ENCODE data around the gene ZNF600. TPM values are rescaled to one million over a fixed set of nuclear protein-coding genes. Genes with fewer than 3 reads are reported as not detected.
"Not testable (repeated sequence)": the region's sequence is repeated elsewhere in the genome, so short reads cannot be mapped to it uniquely, and the experiment has no call there.

The ZNF600 gene
- total RNA-seq, 4 donors from 2014 or later = 0.72 to 3.7 (median 1.1) TPM

GRCh38 chr19:52735734-52736133, 50.9 kb downstream of the ZNF600 start:
- H3K4me3 ChIP-seq = peak overlapping the region; percentile 72 to 95 (median 78)

GRCh38 chr19:52734893-52735661, 51.5 kb downstream of the ZNF600 start, which contains the start of gene ZNF611:
Gene ZNF611 (minus strand): TSS chr19:52735044. CDS start chr19:52715894, 19,150 bp downstream.
- no peaks in the 10 kb centered on the region for H3K9me3 ChIP-seq
- H3K36me3 ChIP-seq = no peaks in the 10 kb centered on the region
- peak in 4 of 5 experiments; percentile 76 to 83 (median 79) for TF ChIP-seq CTCF (IDR thresholded peaks at IDR 0.05 in 4 of 5, conservative IDR thresholded peaks at IDR 0.05 in 1 of 5)
- TF ChIP-seq POLR2A (IDR thresholded peaks at IDR 0.05) = peak; percentile 67 to 75
- H3K27ac ChIP-seq = peak within 1 kb of the TSS; percentile 73 to 85 (median 80)
- peaks cover 3 to 10% of the 10 kb centered on the region in 2 donors for H3K4me1 ChIP-seq
- intact Hi-C loops (cut with DNase I; ENCODE audit: low total_unique reads) = loop anchor here (1.0 to 10.0 kb wide), 4 partner anchors 43 to 490 kb away; partner anchors contain the start of genes ZNF320 and ZNF600
- peak; percentile 93 to 95 for DNase-seq
- H3K27me3 ChIP-seq = no peaks in the 10 kb centered on the region
- H3K4me3 ChIP-seq = peak within 1 kb of the TSS; percentile 72 to 95 (median 78)
- ATAC-seq = peak; percentile 96 to 97
- in situ Hi-C loops (cut with MboI; ENCODE audit: low sequenced_read_pairs in 4 of 4) = loop anchor here in 2 of 4 donors (25.0 kb wide), 1 partner anchor 473 kb away; the partner anchor contains the start of gene ZNF766 (in 2 of the 2)

More at GRCh38 chr19:52735734-52736133, 50.9 kb downstream of the ZNF600 start:
- Histone ChIP-seq H3K4me1 (peaks cover 3 to 10% of the 10 kb centered on the region in 2 donors), H3K27me3 (no peaks in the 10 kb centered on the region), H3K27ac (peak overlapping the region; percentile 73 to 85 (median 80)), H3K36me3 (no peaks in the 10 kb centered on the region), H3K9me3 (no peaks in the 10 kb centered on the region)
- intact Hi-C loops (cut with DNase I; ENCODE audit: low total_unique reads) (loop anchor here (1.0 to 10.0 kb wide), 4 partner anchors 43 to 491 kb away; partner anchors contain the start of genes ZNF320 and ZNF600), in situ Hi-C loops (cut with MboI; ENCODE audit: low sequenced_read_pairs in 4 of 4) (loop anchor here in 2 of 4 donors (25.0 kb wide), 1 partner anchor 473 kb away; the partner anchor contains the start of gene ZNF766 (in 2 of the 2))
- DNase-seq = peak; percentile 15 to 52
- ATAC-seq = peak; percentile 46 to 59
- no peak for TF ChIP-seq CTCF (IDR thresholded peaks at IDR 0.05 in 4 of 5, conservative IDR thresholded peaks at IDR 0.05 in 1 of 5)
- no peak for TF ChIP-seq POLR2A (IDR thresholded peaks at IDR 0.05)

GRCh38 chr19:52734331-52734892, 52.2 kb downstream of the ZNF600 start:
- Histone ChIP-seq H3K4me3 (peak overlapping the region; percentile 72 to 95 (median 78)), H3K27ac (peak overlapping the region; percentile 73 to 85 (median 80)), H3K4me1 (peaks cover 3 to 10% of the 10 kb centered on the region in 2 donors), H3K36me3 (no peaks in the 10 kb centered on the region), H3K9me3 (no peaks in the 10 kb centered on the region), H3K27me3 (no peaks in the 10 kb centered on the region)
- DNase-seq = no peak
- intact Hi-C loops (cut with DNase I; ENCODE audit: low total_unique reads) = loop anchor here (10.0 kb wide), 1 partner anchor 490 kb away; no protein-coding TSS in a partner anchor
- in situ Hi-C loops (cut with MboI; ENCODE audit: low sequenced_read_pairs in 4 of 4) = loop anchor here in 2 of 4 donors (25.0 kb wide), 1 partner anchor 472 kb away; the partner anchor contains the start of gene ZNF766 (in 2 of the 2)
- TF ChIP-seq POLR2A (IDR thresholded peaks at IDR 0.05) (no peak), CTCF (IDR thresholded peaks at IDR 0.05 in 4 of 5, conservative IDR thresholded peaks at IDR 0.05 in 1 of 5) (no peak)
- peak; percentile 18 to 23 for ATAC-seq

GRCh38 chr19:52726051-52726450, 60.5 kb downstream of the ZNF600 start:
- H3K27ac ChIP-seq; H3K9me3 ChIP-seq; DNase-seq; H3K4me1 ChIP-seq; H3K27me3 ChIP-seq; intact Hi-C loops (cut with DNase I; ENCODE audit: low total_unique reads); H3K4me3 ChIP-seq; ATAC-seq: not testable (repeated sequence)
- H3K36me3 ChIP-seq = peaks cover 0 to 27% of the 10 kb centered on the region in 2 donors
- in situ Hi-C loops (cut with MboI; ENCODE audit: low sequenced_read_pairs in 4 of 4) = loop anchor here in 2 of 4 donors (25.0 kb wide), 1 partner anchor 464 kb away; the partner anchor contains the start of gene ZNF766 (in 2 of the 2)

Measured in gastrocnemius medialis (tissue), 4 donors.